NAMALWA (cell line): ENCODE measurements around the gene KATNIP.

Experiments
- DNase-seq: peaks from one replicate; pipeline ENCODE4 v3.0.0-alpha.2; 2015; ENCODE audit warnings: low spot score

KATNIP gene

GRCh38 chr16:27583634-27584033 lies 33.7 kb downstream of the KATNIP start:
- no peak for DNase-seq

- DNase-seq = no peak
Observed at GRCh38 chr16:27585200-27585599, 35.3 kb downstream of the KATNIP start.

- DNase-seq = no peak
Observed at GRCh38 chr16:27586711-27587110, 36.8 kb downstream of the KATNIP start.

GRCh38 chr16:27588057-27588456 lies 38.1 kb downstream of the KATNIP start:
- DNase-seq = no peak

- no peak for DNase-seq
Observed at GRCh38 chr16:27591837-27592236, 41.9 kb downstream of the KATNIP start.

- no peak for DNase-seq
Observed at GRCh38 chr16:27595475-27595874, 45.5 kb downstream of the KATNIP start.

GRCh38 chr16:27595993-27596392 lies 46.0 kb downstream of the KATNIP start:
- no peak for DNase-seq

- DNase-seq = no peak
Observed at GRCh38 chr16:27596411-27596810, 46.5 kb downstream of the KATNIP start.

GRCh38 chr16:27597361-27597760 lies 47.4 kb downstream of the KATNIP start:
- no peak for DNase-seq

GRCh38 chr16:27598220-27598619 lies 48.3 kb downstream of the KATNIP start:
- DNase-seq = no peak

GRCh38 chr16:27598931-27599565 lies 49.1 kb downstream of the KATNIP start:
- DNase-seq = no peak

GRCh38 chr16:27599606-27600005 lies 49.7 kb downstream of the KATNIP start:
- DNase-seq = no peak
